Measurements from ENCODE around the gene NBPF1.
"Not testable (repeated sequence)": the region's sequence is repeated elsewhere in the genome, so short reads cannot be mapped to it uniquely, and the experiment has no call there.

The NBPF1 gene

GRCh38 chr1:16613185-16614147 is at the start of gene NBPF1:
TSS of gene NBPF1 (minus strand) at chr1:16613564.
- DNase-seq: peak; percentile 76

GRCh38 chr1:16658234-16658633 is 44.9 kb upstream of the NBPF1 start:
- DNase-seq: not testable (repeated sequence)

- not testable (repeated sequence) for DNase-seq
These were observed 43.8 kb upstream of the NBPF1 start for GRCh38 chr1:16656981-16657683.

- DNase-seq: not testable (repeated sequence)
These were observed 43.2 kb upstream of the NBPF1 start for GRCh38 chr1:16656574-16656973.

GRCh38 chr1:16651560-16651959 is 38.2 kb upstream of the NBPF1 start:
- not testable (repeated sequence) for DNase-seq

- peak; percentile 0 for DNase-seq
These were observed 36.6 kb upstream of the NBPF1 start for GRCh38 chr1:16649960-16650359.

GRCh38 chr1:16649390-16649789 is 36.0 kb upstream of the NBPF1 start:
- DNase-seq: not testable (repeated sequence)

- not testable (repeated sequence) for DNase-seq
These were observed 35.4 kb upstream of the NBPF1 start for GRCh38 chr1:16648756-16649155.

GRCh38 chr1:16648250-16648649 is 34.9 kb upstream of the NBPF1 start:
- not testable (repeated sequence) for DNase-seq

- DNase-seq: peak; percentile 11
These were observed 34.1 kb upstream of the NBPF1 start for GRCh38 chr1:16647179-16648176.

- not testable (repeated sequence) for DNase-seq
These were observed 33.4 kb upstream of the NBPF1 start for GRCh38 chr1:16646716-16647115.

GRCh38 chr1:16646061-16646664 is 32.8 kb upstream of the NBPF1 start:
- DNase-seq: peak; percentile 0

- DNase-seq: peak; percentile 0
These were observed 32.1 kb upstream of the NBPF1 start for GRCh38 chr1:16645271-16646060.

- peak; percentile 97 for DNase-seq
These were observed 31.3 kb upstream of the NBPF1 start for GRCh38 chr1:16644482-16645270.

- no peak for DNase-seq
These were observed 30.8 kb upstream of the NBPF1 start for GRCh38 chr1:16644193-16644481.

GRCh38 chr1:16643476-16644192 is 30.3 kb upstream of the NBPF1 start:
- peak; percentile 0 for DNase-seq

GRCh38 chr1:16643001-16643411 is 29.6 kb upstream of the NBPF1 start:
- peak; percentile 1 for DNase-seq

GRCh38 chr1:16642025-16642966 is 28.9 kb upstream of the NBPF1 start:
- peak; percentile 0 for DNase-seq

Data from activated effector memory CD4-positive, alpha-beta T cell treated with Interleukin-2 at 50 U/mL for 16 hours (primary cell).